Measurements from ENCODE around the gene HYAL2.

HYAL2 gene

GRCh38 chr3:50352781-50353180, 30.2 kb upstream of the HYAL2 start:
- Histone ChIP-seq H3K4me3 (ENCODE audit: low read depth, low read length) (no peak overlapping the region), H3K9ac (no peak overlapping the region), H2AFZ (no peak overlapping the region), H3K4me1 (peaks cover 45% of the 10 kb centered on the region), H3K4me2 (ENCODE audit: low read length) (no peak overlapping the region), H3K9me3 (ENCODE audit: control insufficient read depth, low read length) (no peaks in the 10 kb centered on the region), H3K27ac (no peak overlapping the region), H3K79me2 (peaks cover 36% of the 10 kb centered on the region), H3K36me3 (ENCODE audit: control insufficient read depth, insufficient read depth, low read length) (no peaks in the 10 kb centered on the region), H3K27me3 (ENCODE audit: control insufficient read depth, insufficient read depth, low read length) (no peaks in the 10 kb centered on the region)
- TF ChIP-seq, protein P1, sequence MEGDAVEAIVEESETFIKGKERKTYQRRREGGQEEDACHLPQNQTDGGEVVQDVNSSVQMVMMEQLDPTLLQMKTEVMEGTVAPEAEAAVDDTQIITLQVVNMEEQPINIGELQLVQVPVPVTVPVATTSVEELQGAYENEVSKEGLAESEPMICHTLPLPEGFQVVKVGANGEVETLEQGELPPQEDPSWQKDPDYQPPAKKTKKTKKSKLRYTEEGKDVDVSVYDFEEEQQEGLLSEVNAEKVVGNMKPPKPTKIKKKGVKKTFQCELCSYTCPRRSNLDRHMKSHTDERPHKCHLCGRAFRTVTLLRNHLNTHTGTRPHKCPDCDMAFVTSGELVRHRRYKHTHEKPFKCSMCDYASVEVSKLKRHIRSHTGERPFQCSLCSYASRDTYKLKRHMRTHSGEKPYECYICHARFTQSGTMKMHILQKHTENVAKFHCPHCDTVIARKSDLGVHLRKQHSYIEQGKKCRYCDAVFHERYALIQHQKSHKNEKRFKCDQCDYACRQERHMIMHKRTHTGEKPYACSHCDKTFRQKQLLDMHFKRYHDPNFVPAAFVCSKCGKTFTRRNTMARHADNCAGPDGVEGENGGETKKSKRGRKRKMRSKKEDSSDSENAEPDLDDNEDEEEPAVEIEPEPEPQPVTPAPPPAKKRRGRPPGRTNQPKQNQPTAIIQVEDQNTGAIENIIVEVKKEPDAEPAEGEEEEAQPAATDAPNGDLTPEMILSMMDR (IDR thresholded peaks at IDR 0.05): no peak

- H3K36me3 ChIP-seq (ENCODE audit: control insufficient read depth, insufficient read depth, low read length): no peaks in the 10 kb centered on the region
- TF ChIP-seq, protein P1 (IDR thresholded peaks at IDR 0.05): no peak
- no peaks in the 10 kb centered on the region for H3K27me3 ChIP-seq (ENCODE audit: control insufficient read depth, insufficient read depth, low read length)
- H3K9ac ChIP-seq: no peak overlapping the region
- peak overlapping the region; percentile 94 for H3K27ac ChIP-seq
- peak overlapping the region; percentile 88 for H3K4me2 ChIP-seq (ENCODE audit: low read length)
- H3K9me3 ChIP-seq (ENCODE audit: control insufficient read depth, low read length): no peaks in the 10 kb centered on the region
- peaks cover 24% of the 10 kb centered on the region for H3K79me2 ChIP-seq
- peak overlapping the region; percentile 91 for H2AFZ ChIP-seq
- H3K4me3 ChIP-seq (ENCODE audit: low read depth, low read length): peak overlapping the region; percentile 86
- H3K4me1 ChIP-seq: peaks cover 31% of the 10 kb centered on the region
Observed at GRCh38 chr3:50351323-50351697, 28.8 kb upstream of the HYAL2 start.

GRCh38 chr3:50350527-50351322, 28.2 kb upstream of the HYAL2 start, which contains the start of the genes CYB561D2 and NPRL2:
Gene CYB561D2 (plus strand): TSS chr3:50350862. CDS start chr3:50351434, 572 bp downstream.
Gene NPRL2 (minus strand): TSS chr3:50350775. CDS start chr3:50350652, 123 bp downstream.
- peaks cover 28% of the 10 kb centered on the region for H3K4me1 ChIP-seq
- H3K27me3 ChIP-seq (ENCODE audit: control insufficient read depth, insufficient read depth, low read length): no peaks in the 10 kb centered on the region
- peaks cover 24% of the 10 kb centered on the region for H3K79me2 ChIP-seq
- H3K4me2 ChIP-seq (ENCODE audit: low read length): peak within 1 kb of the TSS; percentile 88
- no peaks in the 10 kb centered on the region for H3K36me3 ChIP-seq (ENCODE audit: control insufficient read depth, insufficient read depth, low read length)
- TF ChIP-seq, protein P1 (IDR thresholded peaks at IDR 0.05): no peak
- H3K9me3 ChIP-seq (ENCODE audit: control insufficient read depth, low read length): no peaks in the 10 kb centered on the region
- H3K9ac ChIP-seq: peak within 1 kb of the TSS; percentile 82
- peak within 1 kb of the TSS; percentile 86 for H3K4me3 ChIP-seq (ENCODE audit: low read depth, low read length)
- peak within 1 kb of the TSS; percentile 91 for H2AFZ ChIP-seq
- H3K27ac ChIP-seq: peak within 1 kb of the TSS; percentile 94

GRCh38 chr3:50350213-50350526, 27.6 kb upstream of the HYAL2 start:
- peaks cover 27% of the 10 kb centered on the region for H3K4me1 ChIP-seq
- H3K79me2 ChIP-seq: peaks cover 24% of the 10 kb centered on the region
- peak overlapping the region; percentile 91 for H2AFZ ChIP-seq
- peak overlapping the region; percentile 94 for H3K27ac ChIP-seq
- H3K9ac ChIP-seq: peak overlapping the region; percentile 82
- H3K4me3 ChIP-seq (ENCODE audit: low read depth, low read length): peak overlapping the region; percentile 86
- TF ChIP-seq, protein P1 (IDR thresholded peaks at IDR 0.05): no peak
- H3K9me3 ChIP-seq (ENCODE audit: control insufficient read depth, low read length): no peaks in the 10 kb centered on the region
- H3K4me2 ChIP-seq (ENCODE audit: low read length): peak overlapping the region; percentile 88
- no peaks in the 10 kb centered on the region for H3K36me3 ChIP-seq (ENCODE audit: control insufficient read depth, insufficient read depth, low read length)
- H3K27me3 ChIP-seq (ENCODE audit: control insufficient read depth, insufficient read depth, low read length): no peaks in the 10 kb centered on the region

Measured in parathyroid adenoma (tissue), 2 donors.